Measurements from ENCODE around the gene SNHG17. TPM values are rescaled to one million over a fixed set of nuclear protein-coding genes. Genes with fewer than 3 reads are reported as not detected.
A peak's percentile ranks its signal among the peaks of the same experiment; 100 is the strongest.

Gene SNHG17
- total and polyA plus RNA-seq, 12 donors: 6.4 to 68.0 (median 22.3) TPM

DNA sequence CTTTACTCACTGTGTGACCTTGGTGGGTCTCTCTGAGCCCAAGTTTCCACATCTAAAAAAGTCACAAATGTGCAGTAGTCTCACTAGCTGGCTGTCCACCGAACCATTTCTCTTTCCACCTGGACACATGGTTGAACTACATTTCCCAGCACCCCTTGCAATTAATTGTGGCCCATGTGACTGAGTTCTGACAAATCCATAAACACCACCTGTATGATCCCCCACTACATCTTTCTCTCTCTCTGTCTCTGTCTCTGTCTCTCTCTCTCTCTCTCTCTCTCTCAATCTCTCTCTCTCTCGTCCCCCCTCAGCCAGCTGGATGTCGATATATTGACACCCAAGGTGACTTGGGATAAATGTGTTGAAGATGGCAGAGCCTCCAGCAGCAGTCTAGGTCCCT lies 42.8 kb downstream of the SNHG17 start:
- Histone ChIP-seq H3K4me3 (no peak overlapping the region), H3K9me3 (replicated peaks in 1 of 3) (no peaks in the 10 kb centered on the region), H3K27ac (no peak overlapping the region), H3K27me3 (no peaks in the 10 kb centered on the region), H3K4me1 (replicated peaks in 1 of 2) (no peaks in the 10 kb centered on the region), H3K36me3 (replicated peaks in 1 of 2) (no peaks in the 10 kb centered on the region)
- WGBS, 4 donors: 71 to 77% (median 75%) methylated on average over 3 of the region's 3 CpGs
- DNase-seq: no peak
- intact Hi-C loops (cut with DNase I): no loop called here
- TF ChIP-seq POLR2A (IDR thresholded peaks at IDR 0.05): no peak
- TF ChIP-seq, protein P1, sequence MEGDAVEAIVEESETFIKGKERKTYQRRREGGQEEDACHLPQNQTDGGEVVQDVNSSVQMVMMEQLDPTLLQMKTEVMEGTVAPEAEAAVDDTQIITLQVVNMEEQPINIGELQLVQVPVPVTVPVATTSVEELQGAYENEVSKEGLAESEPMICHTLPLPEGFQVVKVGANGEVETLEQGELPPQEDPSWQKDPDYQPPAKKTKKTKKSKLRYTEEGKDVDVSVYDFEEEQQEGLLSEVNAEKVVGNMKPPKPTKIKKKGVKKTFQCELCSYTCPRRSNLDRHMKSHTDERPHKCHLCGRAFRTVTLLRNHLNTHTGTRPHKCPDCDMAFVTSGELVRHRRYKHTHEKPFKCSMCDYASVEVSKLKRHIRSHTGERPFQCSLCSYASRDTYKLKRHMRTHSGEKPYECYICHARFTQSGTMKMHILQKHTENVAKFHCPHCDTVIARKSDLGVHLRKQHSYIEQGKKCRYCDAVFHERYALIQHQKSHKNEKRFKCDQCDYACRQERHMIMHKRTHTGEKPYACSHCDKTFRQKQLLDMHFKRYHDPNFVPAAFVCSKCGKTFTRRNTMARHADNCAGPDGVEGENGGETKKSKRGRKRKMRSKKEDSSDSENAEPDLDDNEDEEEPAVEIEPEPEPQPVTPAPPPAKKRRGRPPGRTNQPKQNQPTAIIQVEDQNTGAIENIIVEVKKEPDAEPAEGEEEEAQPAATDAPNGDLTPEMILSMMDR (IDR thresholded peaks at IDR 0.05): no peak

DNA sequence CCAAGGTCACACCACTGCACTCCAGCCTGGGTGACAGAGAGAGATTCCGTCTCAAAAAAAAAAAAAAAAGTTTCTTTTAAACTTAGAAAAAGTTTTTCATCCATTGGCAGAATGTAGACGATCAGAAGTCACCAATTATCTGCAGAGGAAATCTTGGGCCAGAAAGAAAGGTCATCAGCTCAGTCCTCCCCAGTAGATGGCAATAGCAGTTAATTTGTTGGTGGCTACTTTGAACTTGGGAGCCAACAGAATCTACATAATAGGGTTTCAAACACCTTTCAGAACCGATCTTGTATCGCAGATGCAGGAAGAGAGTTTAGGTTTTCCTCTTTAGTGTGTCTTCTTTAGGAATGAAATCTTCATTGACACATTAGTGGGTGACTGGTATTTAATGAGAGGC lies 47.2 kb downstream of the SNHG17 start:
- TF ChIP-seq POLR2A (IDR thresholded peaks at IDR 0.05): no peak
- TF ChIP-seq, protein P1 (IDR thresholded peaks at IDR 0.05): peak in 1 of 6 experiments; percentile 9
- no peaks in the 10 kb centered on the region for H3K9me3 ChIP-seq (replicated peaks in 1 of 3)
- no peak for DNase-seq
- no peaks in the 10 kb centered on the region for H3K27me3 ChIP-seq
- 61 to 66% (median 64%) methylated on average over 4 of the region's 4 CpGs for WGBS, 4 donors
- H3K4me1 ChIP-seq (replicated peaks in 1 of 2): no peaks in the 10 kb centered on the region
- no peaks in the 10 kb centered on the region for H3K36me3 ChIP-seq (replicated peaks in 1 of 2)
- intact Hi-C loops (cut with DNase I): no loop called here
- no peak overlapping the region for H3K4me3 ChIP-seq
- no peak overlapping the region for H3K27ac ChIP-seq

DNA sequence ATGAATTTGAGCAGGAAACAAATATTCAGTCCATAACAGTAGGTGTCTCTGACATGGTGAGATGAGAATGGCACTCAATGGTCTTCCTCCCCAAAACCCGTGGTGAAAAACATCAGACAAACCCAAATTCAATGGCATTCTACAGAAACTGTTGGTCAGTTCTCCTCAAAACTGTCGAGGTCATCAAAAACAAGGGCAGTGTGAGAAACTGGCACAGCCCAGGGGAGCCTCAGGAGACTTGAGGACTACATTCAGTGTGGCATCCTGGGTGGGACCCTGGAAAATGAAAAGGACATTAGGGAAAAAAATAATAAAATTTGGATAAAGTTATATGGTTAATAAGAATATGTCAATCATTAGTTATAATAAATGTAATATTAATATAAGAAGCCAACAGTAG lies 48.3 kb downstream of the SNHG17 start:
- 58 to 77% (median 61%) methylated on average over 2 of the region's 2 CpGs for WGBS, 4 donors
- Histone ChIP-seq H3K9me3 (replicated peaks in 1 of 3) (no peaks in the 10 kb centered on the region), H3K4me3 (no peak overlapping the region), H3K27ac (no peak overlapping the region), H3K27me3 (no peaks in the 10 kb centered on the region), H3K4me1 (replicated peaks in 1 of 2) (no peaks in the 10 kb centered on the region), H3K36me3 (replicated peaks in 1 of 2) (no peaks in the 10 kb centered on the region)
- no peak for DNase-seq
- TF ChIP-seq POLR2A (IDR thresholded peaks at IDR 0.05): no peak
- TF ChIP-seq, protein P1 (IDR thresholded peaks at IDR 0.05): no peak
- intact Hi-C loops (cut with DNase I): no loop called here

DNA sequence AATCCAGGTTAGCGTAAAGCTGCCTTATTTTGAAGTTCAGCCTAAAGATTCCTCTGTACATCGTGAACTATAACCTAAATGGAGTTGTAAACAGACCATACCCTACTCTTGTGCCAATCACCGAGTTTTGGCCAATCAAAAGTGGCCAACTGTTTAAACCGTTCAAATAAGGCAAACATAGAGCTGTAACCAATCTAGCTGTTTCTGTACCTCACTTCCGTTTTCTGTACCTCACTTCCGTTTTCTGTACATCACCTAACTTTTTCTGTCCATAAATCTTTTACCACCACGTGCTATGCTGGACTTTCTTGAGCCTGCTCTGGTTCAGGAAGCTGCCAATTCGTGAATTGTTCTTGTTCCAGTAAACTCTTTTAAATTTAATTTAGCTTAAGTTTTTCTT lies 49.1 kb downstream of the SNHG17 start:
- no peaks in the 10 kb centered on the region for H3K4me1 ChIP-seq (replicated peaks in 1 of 2)
- H3K4me3 ChIP-seq: no peak overlapping the region
- intact Hi-C loops (cut with DNase I): no loop called here
- H3K9me3 ChIP-seq (replicated peaks in 1 of 3): no peaks in the 10 kb centered on the region
- WGBS, 4 donors: 71 to 79% (median 75%) methylated on average over 8 of the region's 8 CpGs
- DNase-seq: no peak
- H3K27me3 ChIP-seq: no peaks in the 10 kb centered on the region
- H3K36me3 ChIP-seq (replicated peaks in 1 of 2): no peaks in the 10 kb centered on the region
- H3K27ac ChIP-seq: no peak overlapping the region
- TF ChIP-seq, protein P1 (IDR thresholded peaks at IDR 0.05): no peak
- TF ChIP-seq POLR2A (IDR thresholded peaks at IDR 0.05): no peak
